DND-41 (cell line): Measurements from ENCODE around the gene PRIM2.

Source experiments
- EZH2 ChIP-seq: IDR thresholded peaks from 3 replicates; pipeline ENCODE4 v1.6.1; 2012; ENCODE audit warnings: borderline replicate concordance, low read depth, mild to moderate bottlenecking, moderate library complexity, low read length, inconsistent platforms; ENCODE audit not compliant: severe bottlenecking
- TF ChIP-seq, protein P1 (sequence below): IDR thresholded peaks from 2 replicates; pipeline ENCODE4 v1.5.1; 2012; ENCODE audit warnings: borderline replicate concordance, low read length, moderate library complexity, mild to moderate bottlenecking; ENCODE audit not compliant: poor library complexity, severe bottlenecking; ENCODE audit errors: extremely low read depth

DNA sequence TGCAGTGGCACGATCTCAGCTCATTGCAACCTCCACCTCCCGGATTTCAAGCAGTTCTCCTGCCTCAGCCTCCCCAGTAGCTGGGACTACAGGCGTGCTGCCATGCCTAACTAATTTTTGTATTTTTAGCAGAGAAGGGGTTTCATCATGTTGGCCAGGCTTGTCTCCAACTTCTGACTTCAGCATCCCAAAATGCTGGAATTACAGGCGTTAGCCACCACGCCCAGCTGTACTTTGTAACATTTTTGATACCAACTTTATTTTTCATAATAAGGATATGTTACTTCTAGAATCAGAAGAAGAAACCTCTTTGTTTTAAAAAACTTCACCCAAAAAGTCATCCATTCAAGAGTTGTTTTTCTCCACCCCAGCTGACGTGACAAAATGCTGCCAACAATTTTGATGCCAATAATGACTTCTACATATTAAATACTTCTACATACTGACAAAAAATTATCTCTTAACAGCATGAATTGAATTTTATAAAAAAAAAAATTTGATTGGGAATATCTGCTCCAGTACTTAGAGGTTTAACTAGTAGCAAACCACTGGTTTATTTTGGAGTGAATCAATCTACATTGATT, 22.5 kb upstream of the PRIM2 start:
- TF ChIP-seq, protein P1, sequence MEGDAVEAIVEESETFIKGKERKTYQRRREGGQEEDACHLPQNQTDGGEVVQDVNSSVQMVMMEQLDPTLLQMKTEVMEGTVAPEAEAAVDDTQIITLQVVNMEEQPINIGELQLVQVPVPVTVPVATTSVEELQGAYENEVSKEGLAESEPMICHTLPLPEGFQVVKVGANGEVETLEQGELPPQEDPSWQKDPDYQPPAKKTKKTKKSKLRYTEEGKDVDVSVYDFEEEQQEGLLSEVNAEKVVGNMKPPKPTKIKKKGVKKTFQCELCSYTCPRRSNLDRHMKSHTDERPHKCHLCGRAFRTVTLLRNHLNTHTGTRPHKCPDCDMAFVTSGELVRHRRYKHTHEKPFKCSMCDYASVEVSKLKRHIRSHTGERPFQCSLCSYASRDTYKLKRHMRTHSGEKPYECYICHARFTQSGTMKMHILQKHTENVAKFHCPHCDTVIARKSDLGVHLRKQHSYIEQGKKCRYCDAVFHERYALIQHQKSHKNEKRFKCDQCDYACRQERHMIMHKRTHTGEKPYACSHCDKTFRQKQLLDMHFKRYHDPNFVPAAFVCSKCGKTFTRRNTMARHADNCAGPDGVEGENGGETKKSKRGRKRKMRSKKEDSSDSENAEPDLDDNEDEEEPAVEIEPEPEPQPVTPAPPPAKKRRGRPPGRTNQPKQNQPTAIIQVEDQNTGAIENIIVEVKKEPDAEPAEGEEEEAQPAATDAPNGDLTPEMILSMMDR: no peak
- no peak for TF ChIP-seq EZH2
